H1 (cell line): ENCODE results near the gene CASS4. TPM values are rescaled to one million over a fixed set of nuclear protein-coding genes. Genes with fewer than 3 reads are reported as not detected.

Experiments used
- CTCF ChIA-PET: fragments of 300-600 bp; sonication (Branson Sonifier 250); formaldehyde crosslinking; loops from one replicate; lab custom pipeline; 2021; ENCODE audit not compliant: partially characterized antibody; lab: Charles Lee
- POLR2A ChIA-PET: fragments of 300-600 bp; sonication (Branson Sonifier 250); formaldehyde crosslinking; loops from one replicate; lab custom pipeline; 2021; ENCODE audit warnings: inconsistent platforms; ENCODE audit not compliant: partially characterized antibody; lab: Charles Lee
- DNase-seq, 2 experiments: peaks; one replicate each; pipeline versions ENCODE4 v3.0.0 to v3.0.0-alpha.2; 2010 to 2022; ENCODE audit warnings: low spot score in 2 of 2, low read depth in 1 of 2, mixed read lengths in 1 of 2
- FAIRE-seq: peaks from 2 replicates; lab custom pipeline; 2011; peaks lifted over from hg19 to GRCh38; lab: Jason Lieb, UNC
- H2AFZ ChIP-seq: 2 replicates; pipeline ENCODE4 v1.8.1; 2012; ENCODE audit warnings: low read length, inconsistent platforms
- H2AK5ac ChIP-seq: 2 replicates; pipeline ENCODE4 v1.6.1; 2013; ENCODE audit warnings: low read depth, low read length
- H2BK120ac ChIP-seq: replicated peaks from 2 replicates; pipeline ENCODE3; 2013; ENCODE audit warnings: low read depth, low read length, inconsistent platforms
- H2BK12ac ChIP-seq: 2 replicates; pipeline ENCODE4 v1.6.1; 2013; ENCODE audit warnings: low read depth, low read length
- H2BK15ac ChIP-seq: 2 replicates; pipeline ENCODE4 v1.6.1; 2013; ENCODE audit warnings: low read length
- H2BK20ac ChIP-seq: 2 replicates; pipeline ENCODE4 v1.6.1; 2013; ENCODE audit warnings: low read length
- H2BK5ac ChIP-seq: 2 replicates; pipeline ENCODE4 v1.6.1; 2013; ENCODE audit warnings: low read depth, low read length
- H3K14ac ChIP-seq: 2 replicates; pipeline ENCODE4 v1.6.1; 2013; ENCODE audit warnings: inconsistent platforms; ENCODE audit not compliant: insufficient read length
- H3K18ac ChIP-seq: 2 replicates; pipeline ENCODE4 v1.6.1; 2013; ENCODE audit warnings: low read length; ENCODE audit errors: extremely low read depth
- H3K23ac ChIP-seq: 2 replicates; pipeline ENCODE4 v1.6.1; 2013; ENCODE audit warnings: inconsistent platforms; ENCODE audit not compliant: insufficient read length
- H3K23me2 ChIP-seq: 2 replicates; pipeline ENCODE4 v1.6.1; 2013; ENCODE audit warnings: low read depth, low read length
- H3K27ac ChIP-seq: 2 replicates; pipeline ENCODE4 v1.6.1; 2011; ENCODE audit warnings: low read depth, low read length, inconsistent platforms
- H3K27me3 ChIP-seq, 4 experiments: replicated peaks in 1 of 4; 1 replicate in 1 of 4; 2 replicates in 3 of 4; pipeline versions ENCODE4 v1.6.1 to v1.8.1; 2011 to 2013; ENCODE audit warnings: low read length in 3 of 4, mild to moderate bottlenecking in 3 of 4, inconsistent platforms in 2 of 4, mixed read lengths in 2 of 4, moderate library complexity in 1 of 4; ENCODE audit not compliant: control insufficient read depth in 3 of 4, insufficient read depth in 3 of 4; ENCODE audit errors: extremely low read depth in 1 of 4
- H3K36me3 ChIP-seq, 4 experiments: 2 replicates each; pipeline versions ENCODE4 v1.6.1 to v1.8.1; 2011 to 2013; ENCODE audit warnings: mild to moderate bottlenecking in 4 of 4, low read length in 3 of 4, moderate library complexity in 2 of 4, control low read depth in 1 of 4, inconsistent platforms in 1 of 4; ENCODE audit not compliant: insufficient read depth in 4 of 4, control insufficient read depth in 2 of 4
- H3K4ac ChIP-seq: replicated peaks from 2 replicates; pipeline ENCODE3; 2013; ENCODE audit warnings: low read length, low read depth, mixed read lengths, inconsistent platforms; ENCODE audit not compliant: insufficient read length
- H3K4me1 ChIP-seq, 4 experiments: replicated peaks in 1 of 4; 1 replicate in 1 of 4; 2 replicates in 3 of 4; pipeline versions ENCODE4 v1.6.1 to v1.8.1; 2011 to 2013; ENCODE audit warnings: low read length in 3 of 4, inconsistent platforms in 2 of 4, mixed read lengths in 1 of 4; ENCODE audit not compliant: insufficient read depth in 4 of 4, control insufficient read depth in 3 of 4
- H3K4me2 ChIP-seq, 2 experiments: 2 replicates each; pipeline versions ENCODE4 v1.6.1 to v1.8.1; 2011 to 2013; ENCODE audit warnings: low read depth in 2 of 2, low read length in 2 of 2, control low read depth in 1 of 2, inconsistent platforms in 1 of 2, mild to moderate bottlenecking in 1 of 2; ENCODE audit not compliant: insufficient read depth in 1 of 2
- H3K4me3 ChIP-seq, 4 experiments: fragments of 200-600, 300-600 bp in 1 of 4; sonication (generic), shearing (Covaris generic), sonication (Bioruptor Twin) in 1 of 4; 2 replicates each; pipeline versions ENCODE4 v1.5.1 to v1.8.1; 2011 to 2016; ENCODE audit warnings: low read length in 4 of 4, low read depth in 3 of 4, control low read depth in 2 of 4, inconsistent platforms in 2 of 4, mild to moderate bottlenecking in 2 of 4, mixed read lengths in 1 of 4, moderate library complexity in 1 of 4; ENCODE audit not compliant: insufficient read depth in 2 of 4; ENCODE audit errors: extremely low read depth in 1 of 4
- H3K56ac ChIP-seq: replicated peaks from 2 replicates; pipeline ENCODE3; 2013; ENCODE audit warnings: low read depth, mild to moderate bottlenecking, mixed read lengths, low read length, inconsistent platforms; ENCODE audit not compliant: insufficient read length
- H3K79me1 ChIP-seq: 2 replicates; pipeline ENCODE4 v1.6.1; 2013; ENCODE audit warnings: low read depth, low read length, control low read depth
- H3K79me2 ChIP-seq, 2 experiments: 2 replicates each; pipeline versions ENCODE4 v1.6.1 to v1.8.1; 2012 to 2013; ENCODE audit warnings: low read length in 2 of 2, mild to moderate bottlenecking in 2 of 2, inconsistent platforms in 1 of 2; ENCODE audit not compliant: insufficient read depth in 2 of 2, control insufficient read depth in 1 of 2
- H3K9ac ChIP-seq, 4 experiments: replicated peaks in 1 of 4; 1 replicate in 1 of 4; 2 replicates in 3 of 4; pipeline versions ENCODE4 v1.6.1 to v1.8.1; 2011 to 2013; ENCODE audit warnings: low read depth in 3 of 4, low read length in 3 of 4, control low read depth in 2 of 4, mild to moderate bottlenecking in 2 of 4, moderate library complexity in 2 of 4, inconsistent platforms in 1 of 4; ENCODE audit errors: extremely low read depth in 1 of 4
- H3K9me3 ChIP-seq, 2 experiments: 2 replicates each; pipeline versions ENCODE4 v1.6.1 to v1.8.1; 2012 to 2013; ENCODE audit warnings: mild to moderate bottlenecking in 2 of 2, moderate library complexity in 2 of 2, control low read depth in 1 of 2, inconsistent platforms in 1 of 2, low read depth in 1 of 2, low read length in 1 of 2, mixed read lengths in 1 of 2; ENCODE audit not compliant: insufficient read depth in 2 of 2
- H4K20me1 ChIP-seq, 2 experiments: replicated peaks in 1 of 2; 2 replicates each; pipeline versions ENCODE3 to v1.8.1; 2011 to 2013; ENCODE audit warnings: inconsistent platforms in 2 of 2, low read length in 2 of 2, mild to moderate bottlenecking in 1 of 2; ENCODE audit not compliant: insufficient read depth in 2 of 2, control insufficient read depth in 1 of 2
- H4K5ac ChIP-seq: 2 replicates; pipeline ENCODE4 v1.6.1; 2013; ENCODE audit warnings: low read length, low read depth, mixed read lengths, inconsistent platforms; ENCODE audit not compliant: insufficient read length
- H4K8ac ChIP-seq: 2 replicates; pipeline ENCODE4 v1.8.0; 2013; ENCODE audit warnings: mild to moderate bottlenecking, moderate library complexity, low read length, inconsistent platforms; ENCODE audit not compliant: insufficient read depth; ENCODE audit errors: extremely low read depth
- H4K91ac ChIP-seq: replicated peaks from 2 replicates; pipeline ENCODE3; 2013; ENCODE audit warnings: low read length, mixed read lengths, inconsistent platforms; ENCODE audit not compliant: insufficient read length
- GTF2F1 ChIP-seq: IDR thresholded peaks from 2 replicates; pipeline ENCODE4 v1.6.1; 2012; ENCODE audit warnings: low read depth, low read length, improper control_type of control experiment, borderline replicate concordance
- HDAC2 ChIP-seq, 2 experiments: fragments of 300-600 bp in 1 of 2; sonication (generic) in 1 of 2; IDR thresholded peaks; 2 replicates each; pipeline ENCODE4 v1.6.1; 2011 to 2012; ENCODE audit warnings: low read depth in 2 of 2, low read length in 2 of 2, mild to moderate bottlenecking in 2 of 2, moderate library complexity in 2 of 2, borderline replicate concordance in 1 of 2, inconsistent platforms in 1 of 2
- JUN ChIP-seq: IDR thresholded peaks from 2 replicates; pipeline ENCODE4 v1.6.1; 2011; ENCODE audit warnings: low read depth, mild to moderate bottlenecking, improper control_type of control experiment, low read length
- MAFK ChIP-seq: IDR thresholded peaks from 2 replicates; pipeline ENCODE4 v1.6.1; 2012; ENCODE audit warnings: low read depth, mild to moderate bottlenecking, improper control_type of control experiment, low read length
- SP1 ChIP-seq: IDR thresholded peaks from 2 replicates; pipeline ENCODE4 v1.6.1; 2011; ENCODE audit warnings: low read depth, low read length
- SUZ12 ChIP-seq: fragments of 200-600 bp; sonication (generic); IDR thresholded peaks from 2 replicates; pipeline ENCODE4 v1.6.1; 2012; ENCODE audit warnings: mild to moderate bottlenecking, inconsistent platforms, low read length, moderate library complexity, mixed read lengths
- TCF12 ChIP-seq: IDR thresholded peaks from 2 replicates; pipeline ENCODE4 v1.6.1; 2011; ENCODE audit warnings: low read depth, mild to moderate bottlenecking, low read length
- ZNF274 ChIP-seq: IDR thresholded peaks from 2 replicates; pipeline ENCODE4 v1.7.0; 2012; ENCODE audit warnings: low read length, borderline replicate concordance; ENCODE audit errors: extremely low read depth
- WGBS, 2 experiments: shearing (Covaris generic) in 1 of 2; methylation state at CpG; one replicate each; pipeline versions ENCODE4 v1.1.6 to v1.1.7; 2013 to 2015; ENCODE audit warnings: low lambda C conversion rate in 2 of 2, mixed read lengths in 2 of 2, inconsistent platforms in 1 of 2, low coverage in 1 of 2, missing lambda C conversion rate in 1 of 2; ENCODE audit not compliant: insufficient replicate concordance in 2 of 2, insufficient coverage in 1 of 2, insufficient read length in 1 of 2; ENCODE audit errors: extremely low coverage in 1 of 2, missing lambda C conversion rate in 1 of 2; 5-methylcytosine and 5-hydroxymethylcytosine counted together
- polyA plus RNA-seq, 7 experiments: library from polyadenylated mRNA; depleted of rRNA in 3 of 7; stranded (reverse) in 5 of 7; unstranded in 2 of 7; fragments of >200 nt in 5 of 7; fragments of 200-250 nt in 2 of 7; gene quantifications; 1 replicate in 5 of 7; 2 replicates in 1 of 7; 4 replicates in 1 of 7; pipeline versions ENCODE4 v1.2.1 to v1.2.3, GENCODE V29; 2011 to 2013; ENCODE audit warnings: missing spikeins in 2 of 7, mixed read lengths in 2 of 7
- total RNA-seq: library from RNA; stranded (reverse); fragmentation: NEBNext Ultra II Directional; extraction: Animal tissue kit (Norgen Biotek cat#: 25700); gene quantifications from 2 replicates; pipeline ENCODE4 v1.2.1, GENCODE V29; 2021
- TF ChIP-seq, protein P1 (sequence below): IDR thresholded peaks from 2 replicates; pipeline ENCODE4 v1.6.1; 2011; ENCODE audit warnings: low read length, improper control_type of control experiment
- TF ChIP-seq, protein P2 (sequence below): IDR thresholded peaks from 2 replicates; pipeline ENCODE4 v1.6.1; 2012; ENCODE audit warnings: inconsistent platforms
- TF ChIP-seq, protein P3 (sequence below), 3 experiments: IDR thresholded peaks; 1 replicate in 2 of 3; 2 replicates in 1 of 3; pipeline versions ENCODE4 v1.5.1 to v1.6.1; 2011; ENCODE audit warnings: low read length in 3 of 3, mild to moderate bottlenecking in 3 of 3, inconsistent platforms in 2 of 3, low read depth in 1 of 3, moderate library complexity in 1 of 3; ENCODE audit not compliant: insufficient read depth in 1 of 3; ENCODE audit errors: control extremely low read depth in 1 of 3

CASS4 gene
- total and polyA plus RNA-seq, 2 of the 8 experiments (the other 6 are each of a cell fraction or from before 2014, with no cell fraction given): not detected

DNA sequence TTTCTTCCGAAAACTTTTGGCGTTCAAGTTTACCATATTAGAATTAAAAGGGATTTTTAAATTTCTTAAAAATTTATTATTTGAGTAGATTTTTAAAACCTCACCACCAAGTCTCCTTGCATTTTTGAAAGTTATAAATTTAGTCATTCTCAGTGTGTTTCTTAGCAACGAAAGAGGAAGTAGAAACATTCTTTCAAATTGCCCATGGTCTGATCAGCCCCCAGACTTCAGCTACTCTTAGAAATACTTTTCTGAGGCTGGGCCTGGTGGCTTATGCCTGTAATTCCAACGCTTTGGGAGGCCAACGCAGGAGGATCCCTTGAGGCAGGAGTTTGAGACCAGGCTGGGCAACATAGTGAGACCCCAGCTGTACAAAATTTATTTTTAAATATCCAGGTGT, 41.3 kb downstream of the CASS4 start:
- peaks cover under 1 to 3% of the 10 kb centered on the region in 2 experiments for H4K20me1 ChIP-seq
- no peak overlapping the region for H3K4me3 ChIP-seq
- H2AFZ ChIP-seq: no peak overlapping the region
- no peak overlapping the region for H2AK5ac ChIP-seq
- H3K23ac ChIP-seq: no peak overlapping the region
- H3K27me3 ChIP-seq: no peaks in the 10 kb centered on the region; a peak in 2 of 7 replicates
- H3K14ac ChIP-seq: no peak overlapping the region
- CTCF ChIA-PET: no interaction called here
- no peak overlapping the region for H3K4me2 ChIP-seq
- no peak overlapping the region for H4K8ac ChIP-seq
- no peak for DNase-seq
- H3K27ac ChIP-seq: no peak overlapping the region
- no peak for FAIRE-seq
- POLR2A ChIA-PET: no interaction called here
- no peaks in the 10 kb centered on the region for H3K4me1 ChIP-seq
- H2BK5ac ChIP-seq: no peak overlapping the region
- H4K91ac ChIP-seq: no peak overlapping the region
- no peak overlapping the region for H2BK12ac ChIP-seq
- H3K9ac ChIP-seq: no peak overlapping the region
- H3K79me2 ChIP-seq: no peaks in the 10 kb centered on the region
- H3K18ac ChIP-seq: no peak overlapping the region
- H3K36me3 ChIP-seq: no peaks in the 10 kb centered on the region
- H3K56ac ChIP-seq: no peak overlapping the region
- no peaks in the 10 kb centered on the region for H3K79me1 ChIP-seq
- no peak overlapping the region for H4K5ac ChIP-seq
- H2BK20ac ChIP-seq: no peak overlapping the region
- 87% methylated on average over 5 of the region's 5 CpGs; no CpG with 5 or more reads in 1 of the 2 experiments for WGBS, 2 experiments
- no peak overlapping the region for H2BK120ac ChIP-seq
- H3K4ac ChIP-seq: no peak overlapping the region
- no peak overlapping the region for H2BK15ac ChIP-seq
- no peaks in the 10 kb centered on the region for H3K9me3 ChIP-seq
- H3K23me2 ChIP-seq: no peaks in the 10 kb centered on the region
- no peak for TF ChIP-seq SUZ12
- TF ChIP-seq HDAC2 (IDR thresholded peaks at IDR 0.05; ENCODE audit: borderline replicate concordance in 1 of 2, low read depth in 2 of 2, low read length in 2 of 2): no peak
- TF ChIP-seq ZNF274: no peak
- no peak for TF ChIP-seq JUN
- no peak for TF ChIP-seq TCF12
- TF ChIP-seq, protein P1, sequence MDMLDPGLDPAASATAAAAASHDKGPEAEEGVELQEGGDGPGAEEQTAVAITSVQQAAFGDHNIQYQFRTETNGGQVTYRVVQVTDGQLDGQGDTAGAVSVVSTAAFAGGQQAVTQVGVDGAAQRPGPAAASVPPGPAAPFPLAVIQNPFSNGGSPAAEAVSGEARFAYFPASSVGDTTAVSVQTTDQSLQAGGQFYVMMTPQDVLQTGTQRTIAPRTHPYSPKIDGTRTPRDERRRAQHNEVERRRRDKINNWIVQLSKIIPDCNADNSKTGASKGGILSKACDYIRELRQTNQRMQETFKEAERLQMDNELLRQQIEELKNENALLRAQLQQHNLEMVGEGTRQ: no peak
- TF ChIP-seq, protein P2, sequence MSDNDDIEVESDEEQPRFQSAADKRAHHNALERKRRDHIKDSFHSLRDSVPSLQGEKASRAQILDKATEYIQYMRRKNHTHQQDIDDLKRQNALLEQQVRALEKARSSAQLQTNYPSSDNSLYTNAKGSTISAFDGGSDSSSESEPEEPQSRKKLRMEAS: no peak
- TF ChIP-seq, protein P3, sequence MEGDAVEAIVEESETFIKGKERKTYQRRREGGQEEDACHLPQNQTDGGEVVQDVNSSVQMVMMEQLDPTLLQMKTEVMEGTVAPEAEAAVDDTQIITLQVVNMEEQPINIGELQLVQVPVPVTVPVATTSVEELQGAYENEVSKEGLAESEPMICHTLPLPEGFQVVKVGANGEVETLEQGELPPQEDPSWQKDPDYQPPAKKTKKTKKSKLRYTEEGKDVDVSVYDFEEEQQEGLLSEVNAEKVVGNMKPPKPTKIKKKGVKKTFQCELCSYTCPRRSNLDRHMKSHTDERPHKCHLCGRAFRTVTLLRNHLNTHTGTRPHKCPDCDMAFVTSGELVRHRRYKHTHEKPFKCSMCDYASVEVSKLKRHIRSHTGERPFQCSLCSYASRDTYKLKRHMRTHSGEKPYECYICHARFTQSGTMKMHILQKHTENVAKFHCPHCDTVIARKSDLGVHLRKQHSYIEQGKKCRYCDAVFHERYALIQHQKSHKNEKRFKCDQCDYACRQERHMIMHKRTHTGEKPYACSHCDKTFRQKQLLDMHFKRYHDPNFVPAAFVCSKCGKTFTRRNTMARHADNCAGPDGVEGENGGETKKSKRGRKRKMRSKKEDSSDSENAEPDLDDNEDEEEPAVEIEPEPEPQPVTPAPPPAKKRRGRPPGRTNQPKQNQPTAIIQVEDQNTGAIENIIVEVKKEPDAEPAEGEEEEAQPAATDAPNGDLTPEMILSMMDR (IDR thresholded peaks at IDR 0.05; ENCODE audit: control extremely low read depth in 1 of 3, insufficient read depth in 1 of 3, low read depth in 1 of 3, low read length in 3 of 3): no peak
- TF ChIP-seq MAFK: no peak
- TF ChIP-seq SP1: no peak
- no peak for TF ChIP-seq GTF2F1
